Transverse colon (tissue), 3 donors: ENCODE data around the gene C11orf97.

Source experiments
- POLR2A ChIP-seq: fragments of 450-650 bp; IDR thresholded peaks from one replicate; pipeline ENCODE4 v1.6.1; 2016; ENCODE audit warnings: antibody characterized with exemption, mild to moderate bottlenecking, moderate library complexity
- TF ChIP-seq, protein P1 (sequence below), 5 experiments: fragments of 200-600 bp in 3 of 5; fragments of 450-650 bp in 2 of 5; sonication (generic) in 3 of 5; IDR thresholded peaks; 1 replicate in 2 of 5; 2 replicates in 3 of 5; pipeline ENCODE4 v1.5.1; 2016 to 2017; ENCODE audit warnings: antibody characterized with exemption in 5 of 5, inconsistent platforms in 3 of 5, mild to moderate bottlenecking in 2 of 5, moderate library complexity in 1 of 5

- TF ChIP-seq, protein P1, sequence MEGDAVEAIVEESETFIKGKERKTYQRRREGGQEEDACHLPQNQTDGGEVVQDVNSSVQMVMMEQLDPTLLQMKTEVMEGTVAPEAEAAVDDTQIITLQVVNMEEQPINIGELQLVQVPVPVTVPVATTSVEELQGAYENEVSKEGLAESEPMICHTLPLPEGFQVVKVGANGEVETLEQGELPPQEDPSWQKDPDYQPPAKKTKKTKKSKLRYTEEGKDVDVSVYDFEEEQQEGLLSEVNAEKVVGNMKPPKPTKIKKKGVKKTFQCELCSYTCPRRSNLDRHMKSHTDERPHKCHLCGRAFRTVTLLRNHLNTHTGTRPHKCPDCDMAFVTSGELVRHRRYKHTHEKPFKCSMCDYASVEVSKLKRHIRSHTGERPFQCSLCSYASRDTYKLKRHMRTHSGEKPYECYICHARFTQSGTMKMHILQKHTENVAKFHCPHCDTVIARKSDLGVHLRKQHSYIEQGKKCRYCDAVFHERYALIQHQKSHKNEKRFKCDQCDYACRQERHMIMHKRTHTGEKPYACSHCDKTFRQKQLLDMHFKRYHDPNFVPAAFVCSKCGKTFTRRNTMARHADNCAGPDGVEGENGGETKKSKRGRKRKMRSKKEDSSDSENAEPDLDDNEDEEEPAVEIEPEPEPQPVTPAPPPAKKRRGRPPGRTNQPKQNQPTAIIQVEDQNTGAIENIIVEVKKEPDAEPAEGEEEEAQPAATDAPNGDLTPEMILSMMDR (IDR thresholded peaks at IDR 0.05), result no peak
- no peak for TF ChIP-seq POLR2A
These were observed 45.7 kb downstream of the C11orf97 start for GRCh38 chr11:94557992-94558391.
